A549 (cell line): ENCODE measurements around the gene LAMA3.

ENCODE experiments used
- CEBPB ChIP-seq, 2 experiments: fragments of >200 bp in 1 of 2; sonication (Bioruptor Twin) in 1 of 2; formaldehyde crosslinking in 1 of 2; IDR thresholded peaks; 2 replicates each; pipeline ENCODE4 v1.6.1; 2012 to 2016
- CHD4 ChIP-seq: fragments of 200-600 bp; sonication (generic); IDR thresholded peaks from 2 replicates; pipeline ENCODE4 v1.6.1; 2016; ENCODE audit warnings: antibody characterized with exemption, mild to moderate bottlenecking, borderline replicate concordance
- JUNB ChIP-seq: fragments of >200 bp; sonication (Bioruptor Twin); formaldehyde crosslinking; IDR thresholded peaks from 2 replicates; pipeline ENCODE4 v1.6.1; 2016
- MYC ChIP-seq: IDR thresholded peaks from 2 replicates; pipeline ENCODE4 v1.6.1; 2012; ENCODE audit warnings: mild to moderate bottlenecking, inconsistent platforms, low read length, improper control_type of control experiment, borderline replicate concordance
- POLR2A ChIP-seq: IDR thresholded peaks from 2 replicates; pipeline ENCODE4 v1.6.1; 2012; ENCODE audit warnings: mild to moderate bottlenecking, low read length
- RAD21 ChIP-seq, 2 experiments: fragments of >200 bp in 1 of 2; sonication (Bioruptor Twin) in 1 of 2; formaldehyde crosslinking in 1 of 2; IDR thresholded peaks in 1 of 2; conservative IDR thresholded peaks in 1 of 2; 2 replicates in 1 of 2; 3 replicates in 1 of 2; pipeline ENCODE4 v1.6.1; 2012 to 2018; ENCODE audit warnings: inconsistent platforms in 1 of 2
- RCOR1 ChIP-seq: fragments of 150-350 bp; IDR thresholded peaks from 2 replicates; pipeline ENCODE4 v1.6.1; 2014; ENCODE audit warnings: antibody characterized with exemption, low read length, low read depth
- SMC3 ChIP-seq: fragments of >200 bp; sonication (Bioruptor Twin); formaldehyde crosslinking; IDR thresholded peaks from 3 replicates; pipeline ENCODE4 v1.6.1; 2018; ENCODE audit warnings: inconsistent platforms
- TF ChIP-seq, protein P1 (sequence below): fragments of 450-650 bp; IDR thresholded peaks from 2 replicates; pipeline ENCODE4 v1.6.1; 2014; ENCODE audit warnings: antibody characterized with exemption
- TF ChIP-seq, protein P2 (sequence below): fragments of >200 bp; sonication (Bioruptor Twin); formaldehyde crosslinking; IDR thresholded peaks from 3 replicates; pipeline ENCODE4 v1.5.1; 2016
- TF ChIP-seq, protein P3 (sequence below): fragments of 200-600 bp; sonication (generic); IDR thresholded peaks from 2 replicates; pipeline ENCODE4 v1.6.1; 2016; ENCODE audit warnings: antibody characterized with exemption, mild to moderate bottlenecking, moderate library complexity

DNA sequence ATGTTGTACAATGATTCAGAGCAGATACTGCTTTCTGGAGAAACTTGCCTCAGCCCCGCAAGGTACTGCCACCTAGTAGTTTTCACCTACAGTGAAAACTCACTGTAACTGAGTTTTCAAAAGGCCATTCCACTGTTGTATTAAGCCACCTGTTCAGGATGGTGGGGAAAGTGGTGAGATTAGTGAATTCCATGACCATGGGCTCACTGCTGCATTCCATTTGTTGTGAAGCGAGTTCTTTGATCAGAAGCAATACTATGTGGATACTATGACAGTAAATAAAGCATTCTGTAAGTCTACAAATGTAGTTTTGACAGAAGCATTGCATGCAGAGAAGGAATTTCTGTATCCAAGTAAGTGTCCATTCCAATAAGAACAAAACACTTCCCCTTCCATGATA, 113.6 kb downstream of the LAMA3 start:
- TF ChIP-seq, protein P1, sequence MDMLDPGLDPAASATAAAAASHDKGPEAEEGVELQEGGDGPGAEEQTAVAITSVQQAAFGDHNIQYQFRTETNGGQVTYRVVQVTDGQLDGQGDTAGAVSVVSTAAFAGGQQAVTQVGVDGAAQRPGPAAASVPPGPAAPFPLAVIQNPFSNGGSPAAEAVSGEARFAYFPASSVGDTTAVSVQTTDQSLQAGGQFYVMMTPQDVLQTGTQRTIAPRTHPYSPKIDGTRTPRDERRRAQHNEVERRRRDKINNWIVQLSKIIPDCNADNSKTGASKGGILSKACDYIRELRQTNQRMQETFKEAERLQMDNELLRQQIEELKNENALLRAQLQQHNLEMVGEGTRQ: no peak
- TF ChIP-seq MYC (no peak), SMC3 (no peak), CEBPB (IDR thresholded peaks at IDR 0.05) (no peak), JUNB (no peak), RCOR1 (no peak), CHD4 (no peak), POLR2A (no peak), RAD21 (conservative IDR thresholded peaks at IDR 0.05 in 1 of 2, IDR thresholded peaks at IDR 0.05 in 1 of 2) (no peak)
- TF ChIP-seq, protein P2, sequence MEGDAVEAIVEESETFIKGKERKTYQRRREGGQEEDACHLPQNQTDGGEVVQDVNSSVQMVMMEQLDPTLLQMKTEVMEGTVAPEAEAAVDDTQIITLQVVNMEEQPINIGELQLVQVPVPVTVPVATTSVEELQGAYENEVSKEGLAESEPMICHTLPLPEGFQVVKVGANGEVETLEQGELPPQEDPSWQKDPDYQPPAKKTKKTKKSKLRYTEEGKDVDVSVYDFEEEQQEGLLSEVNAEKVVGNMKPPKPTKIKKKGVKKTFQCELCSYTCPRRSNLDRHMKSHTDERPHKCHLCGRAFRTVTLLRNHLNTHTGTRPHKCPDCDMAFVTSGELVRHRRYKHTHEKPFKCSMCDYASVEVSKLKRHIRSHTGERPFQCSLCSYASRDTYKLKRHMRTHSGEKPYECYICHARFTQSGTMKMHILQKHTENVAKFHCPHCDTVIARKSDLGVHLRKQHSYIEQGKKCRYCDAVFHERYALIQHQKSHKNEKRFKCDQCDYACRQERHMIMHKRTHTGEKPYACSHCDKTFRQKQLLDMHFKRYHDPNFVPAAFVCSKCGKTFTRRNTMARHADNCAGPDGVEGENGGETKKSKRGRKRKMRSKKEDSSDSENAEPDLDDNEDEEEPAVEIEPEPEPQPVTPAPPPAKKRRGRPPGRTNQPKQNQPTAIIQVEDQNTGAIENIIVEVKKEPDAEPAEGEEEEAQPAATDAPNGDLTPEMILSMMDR: no peak
- TF ChIP-seq, protein P3, sequence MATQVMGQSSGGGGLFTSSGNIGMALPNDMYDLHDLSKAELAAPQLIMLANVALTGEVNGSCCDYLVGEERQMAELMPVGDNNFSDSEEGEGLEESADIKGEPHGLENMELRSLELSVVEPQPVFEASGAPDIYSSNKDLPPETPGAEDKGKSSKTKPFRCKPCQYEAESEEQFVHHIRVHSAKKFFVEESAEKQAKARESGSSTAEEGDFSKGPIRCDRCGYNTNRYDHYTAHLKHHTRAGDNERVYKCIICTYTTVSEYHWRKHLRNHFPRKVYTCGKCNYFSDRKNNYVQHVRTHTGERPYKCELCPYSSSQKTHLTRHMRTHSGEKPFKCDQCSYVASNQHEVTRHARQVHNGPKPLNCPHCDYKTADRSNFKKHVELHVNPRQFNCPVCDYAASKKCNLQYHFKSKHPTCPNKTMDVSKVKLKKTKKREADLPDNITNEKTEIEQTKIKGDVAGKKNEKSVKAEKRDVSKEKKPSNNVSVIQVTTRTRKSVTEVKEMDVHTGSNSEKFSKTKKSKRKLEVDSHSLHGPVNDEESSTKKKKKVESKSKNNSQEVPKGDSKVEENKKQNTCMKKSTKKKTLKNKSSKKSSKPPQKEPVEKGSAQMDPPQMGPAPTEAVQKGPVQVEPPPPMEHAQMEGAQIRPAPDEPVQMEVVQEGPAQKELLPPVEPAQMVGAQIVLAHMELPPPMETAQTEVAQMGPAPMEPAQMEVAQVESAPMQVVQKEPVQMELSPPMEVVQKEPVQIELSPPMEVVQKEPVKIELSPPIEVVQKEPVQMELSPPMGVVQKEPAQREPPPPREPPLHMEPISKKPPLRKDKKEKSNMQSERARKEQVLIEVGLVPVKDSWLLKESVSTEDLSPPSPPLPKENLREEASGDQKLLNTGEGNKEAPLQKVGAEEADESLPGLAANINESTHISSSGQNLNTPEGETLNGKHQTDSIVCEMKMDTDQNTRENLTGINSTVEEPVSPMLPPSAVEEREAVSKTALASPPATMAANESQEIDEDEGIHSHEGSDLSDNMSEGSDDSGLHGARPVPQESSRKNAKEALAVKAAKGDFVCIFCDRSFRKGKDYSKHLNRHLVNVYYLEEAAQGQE: no peak
